Transverse colon (tissue), 4 donors: Measurements from ENCODE around the gene TNFRSF18.

ENCODE experiments used
- POLR2A ChIP-seq: fragments of 450-650 bp; IDR thresholded peaks from one replicate; pipeline ENCODE4 v1.6.1; 2016; ENCODE audit warnings: antibody characterized with exemption, mild to moderate bottlenecking, moderate library complexity
- POLR2AphosphoS5 ChIP-seq, 3 donors: sonication (generic); formaldehyde crosslinking; IDR thresholded peaks; one replicate each; pipeline ENCODE4 v1.6.1; 2016; ENCODE audit warnings: antibody characterized with exemption in 3 of 3
- TF ChIP-seq, protein P1 (sequence below), 5 experiments: fragments of 200-600 bp in 3 of 5; fragments of 450-650 bp in 2 of 5; sonication (generic) in 3 of 5; IDR thresholded peaks; 1 replicate in 2 of 5; 2 replicates in 3 of 5; pipeline ENCODE4 v1.5.1; 2016 to 2017; ENCODE audit warnings: antibody characterized with exemption in 5 of 5, inconsistent platforms in 3 of 5, mild to moderate bottlenecking in 2 of 5, moderate library complexity in 1 of 5

DNA sequence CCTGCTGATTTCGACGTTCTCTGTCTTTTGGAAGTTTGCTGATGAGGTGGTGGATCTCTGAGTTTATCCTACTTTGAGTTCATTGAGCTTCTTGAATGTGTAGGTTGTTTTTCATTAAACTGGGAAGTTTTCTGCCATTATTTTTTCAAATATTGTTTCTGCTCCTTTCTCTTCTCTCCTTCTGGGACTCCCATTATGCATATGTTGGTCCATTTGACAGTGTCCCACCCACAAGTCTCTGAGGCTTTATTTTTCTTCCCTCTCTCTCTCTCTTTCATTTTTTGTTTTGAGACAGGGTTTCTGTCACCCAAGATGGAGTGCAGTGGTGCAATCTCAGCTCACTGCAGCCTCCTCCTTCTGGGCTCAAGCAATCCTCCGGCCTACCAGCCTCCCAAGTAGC lies 11.7 kb downstream of the TNFRSF18 start:
- TF ChIP-seq POLR2AphosphoS5 (IDR thresholded peaks at IDR 0.05), result no peak
- TF ChIP-seq, protein P1, sequence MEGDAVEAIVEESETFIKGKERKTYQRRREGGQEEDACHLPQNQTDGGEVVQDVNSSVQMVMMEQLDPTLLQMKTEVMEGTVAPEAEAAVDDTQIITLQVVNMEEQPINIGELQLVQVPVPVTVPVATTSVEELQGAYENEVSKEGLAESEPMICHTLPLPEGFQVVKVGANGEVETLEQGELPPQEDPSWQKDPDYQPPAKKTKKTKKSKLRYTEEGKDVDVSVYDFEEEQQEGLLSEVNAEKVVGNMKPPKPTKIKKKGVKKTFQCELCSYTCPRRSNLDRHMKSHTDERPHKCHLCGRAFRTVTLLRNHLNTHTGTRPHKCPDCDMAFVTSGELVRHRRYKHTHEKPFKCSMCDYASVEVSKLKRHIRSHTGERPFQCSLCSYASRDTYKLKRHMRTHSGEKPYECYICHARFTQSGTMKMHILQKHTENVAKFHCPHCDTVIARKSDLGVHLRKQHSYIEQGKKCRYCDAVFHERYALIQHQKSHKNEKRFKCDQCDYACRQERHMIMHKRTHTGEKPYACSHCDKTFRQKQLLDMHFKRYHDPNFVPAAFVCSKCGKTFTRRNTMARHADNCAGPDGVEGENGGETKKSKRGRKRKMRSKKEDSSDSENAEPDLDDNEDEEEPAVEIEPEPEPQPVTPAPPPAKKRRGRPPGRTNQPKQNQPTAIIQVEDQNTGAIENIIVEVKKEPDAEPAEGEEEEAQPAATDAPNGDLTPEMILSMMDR (IDR thresholded peaks at IDR 0.05), result no peak
- no peak for TF ChIP-seq POLR2A
